Large intestine (tissue), 3 donors: ENCODE measurements around the gene RNF167. TPM values are rescaled to one million over a fixed set of nuclear protein-coding genes. Genes with fewer than 3 reads are reported as not detected.

Experiments
- DNase-seq, 2 donors: peaks; one replicate each; pipeline versions ENCODE4 v3.0.0 to v3.0.0-alpha.2; 2013
- H3K27ac ChIP-seq: one replicate; pipeline ENCODE4 v1.5.1; 2013; ENCODE audit warnings: low read length
- H3K27me3 ChIP-seq: 2 replicates; pipeline ENCODE4 v1.6.1; 2013; ENCODE audit warnings: low read length; ENCODE audit not compliant: control insufficient read depth, insufficient read depth
- H3K36me3 ChIP-seq: 2 replicates; pipeline ENCODE4 v1.6.1; 2013; ENCODE audit warnings: low read length; ENCODE audit not compliant: control insufficient read depth, insufficient read depth
- H3K4me1 ChIP-seq: one replicate; pipeline ENCODE4 v1.6.1; 2013; ENCODE audit warnings: low read length; ENCODE audit not compliant: control insufficient read depth, insufficient read depth
- H3K4me3 ChIP-seq: one replicate; pipeline ENCODE4 v1.5.1; 2013; ENCODE audit warnings: low read length
- H3K9me3 ChIP-seq: one replicate; pipeline ENCODE4 v1.6.1; 2013; ENCODE audit warnings: mild to moderate bottlenecking, low read depth, low read length, moderate library complexity; ENCODE audit not compliant: control insufficient read depth
- WGBS: methylation state at CpG from one replicate; pipeline ENCODE4 v1.1.5; 2013; ENCODE audit warnings: low lambda C conversion rate; ENCODE audit not compliant: insufficient coverage; 5-methylcytosine and 5-hydroxymethylcytosine counted together
- polyA plus RNA-seq: library from polyadenylated mRNA; unstranded; fragments of 120-200 nt; gene quantifications from one replicate; pipeline ENCODE4 v1.2.1, GENCODE V29; 2013

Gene RNF167
- polyA plus RNA-seq, 1 donor, result 117 TPM

DNA sequence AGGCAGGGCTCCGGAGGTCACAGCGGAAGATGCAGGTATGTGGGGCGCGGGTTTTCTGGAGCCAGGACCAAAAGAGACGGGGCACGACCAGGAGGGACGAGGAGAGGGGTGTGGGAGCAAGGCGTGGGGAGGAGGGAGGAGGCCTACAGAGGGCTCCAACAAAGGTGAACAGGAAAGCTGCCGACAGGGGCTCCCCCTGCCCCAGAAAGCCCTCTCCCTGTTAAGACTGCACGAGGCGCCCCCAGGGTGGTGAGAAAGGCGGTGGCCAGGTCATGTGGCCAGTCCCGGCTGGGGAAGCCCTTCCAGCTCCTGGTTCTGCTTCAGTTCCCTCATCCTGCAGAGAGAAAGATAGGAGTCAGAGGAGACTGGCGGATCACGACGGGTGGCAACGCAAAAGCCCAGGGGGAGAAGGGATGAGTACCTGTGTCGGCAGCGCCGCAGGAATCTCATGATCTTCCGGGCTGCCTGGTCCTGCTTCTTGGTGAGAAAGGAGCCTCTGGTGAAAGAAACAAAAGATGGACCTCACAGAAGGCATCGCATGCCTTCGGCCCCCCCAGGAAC, 28.5 kb downstream of the RNF167 start:
- peak in 1 of 2 donors; percentile 58 for DNase-seq
- Histone ChIP-seq H3K4me3 (peak overlapping the region; percentile 83), H3K27ac (peak overlapping the region; percentile 95), H3K4me1 (peaks cover 33% of the 10 kb centered on the region), H3K9me3 (no peaks in the 10 kb centered on the region), H3K27me3 (no peaks in the 10 kb centered on the region), H3K36me3 (peaks cover 43% of the 10 kb centered on the region)
- WGBS, result no CpG with 5 or more reads among the region's 23 CpGs

DNA sequence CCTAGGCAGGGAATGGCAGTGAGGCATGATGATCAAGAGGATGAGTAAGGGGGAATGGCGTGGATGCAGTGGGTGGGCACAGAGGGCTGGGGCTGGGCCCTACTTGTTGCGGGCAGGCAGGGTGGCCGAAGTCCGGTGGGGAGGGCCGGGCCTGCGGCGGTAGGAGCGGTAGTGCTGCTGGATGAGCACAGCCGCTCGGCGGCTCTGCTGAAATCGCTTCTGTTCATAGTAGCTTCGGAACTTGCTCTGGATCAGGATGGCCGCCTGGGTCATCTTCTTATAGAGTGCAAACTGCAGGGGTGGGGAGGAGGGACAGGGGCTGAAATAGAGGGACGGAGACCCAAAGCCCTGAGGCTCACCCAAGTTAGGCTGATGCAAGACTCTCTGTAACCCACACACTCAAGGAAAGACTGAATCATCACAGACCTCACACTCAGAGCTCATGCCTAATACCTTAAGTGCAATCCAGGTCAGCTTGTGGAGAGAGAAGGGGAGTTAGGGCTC, 29.0 kb downstream of the RNF167 start:
- Histone ChIP-seq H3K9me3 (no peaks in the 10 kb centered on the region), H3K27me3 (no peaks in the 10 kb centered on the region), H3K36me3 (peaks cover 48% of the 10 kb centered on the region), H3K27ac (peak overlapping the region; percentile 95), H3K4me1 (peaks cover 33% of the 10 kb centered on the region), H3K4me3 (peak overlapping the region; percentile 83)
- peak in 1 of 2 donors; percentile 60 for DNase-seq
- WGBS, result no CpG with 5 or more reads among the region's 15 CpGs

DNA sequence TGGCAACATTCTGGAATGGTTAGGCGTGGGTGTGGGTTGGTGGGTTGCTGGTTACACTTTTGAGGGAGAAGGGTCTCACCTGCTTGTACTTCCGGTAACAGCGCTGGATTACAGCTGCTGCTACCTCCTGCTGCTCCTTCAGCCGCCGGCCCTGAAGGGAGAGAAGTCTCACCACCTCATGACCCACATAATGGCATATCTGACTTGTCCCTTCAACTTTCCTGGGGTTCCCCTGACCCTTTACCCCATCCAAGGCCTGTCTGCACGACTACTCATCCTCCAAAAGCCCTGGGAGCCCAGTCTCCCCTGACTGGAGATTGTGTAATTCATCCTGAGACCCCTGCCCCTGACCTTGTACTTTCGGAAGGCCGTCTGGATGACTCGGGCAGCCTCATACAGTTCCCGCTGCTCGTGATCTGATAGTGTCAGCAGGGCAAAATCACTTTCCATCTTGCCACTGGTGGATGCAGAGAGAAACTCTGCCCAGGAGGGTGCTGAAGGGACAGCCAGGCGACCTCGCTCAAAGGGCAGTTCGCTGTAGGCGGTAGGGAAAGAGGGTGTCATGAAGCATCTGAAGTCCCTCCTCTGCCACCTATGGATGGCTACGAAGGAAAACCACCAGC, 29.6 kb downstream of the RNF167 start:
- Histone ChIP-seq H3K4me1 (peaks cover 33% of the 10 kb centered on the region), H3K27ac (peak overlapping the region; percentile 95), H3K36me3 (peaks cover 54% of the 10 kb centered on the region), H3K4me3 (peak overlapping the region; percentile 83), H3K27me3 (no peaks in the 10 kb centered on the region), H3K9me3 (no peaks in the 10 kb centered on the region)
- no CpG with 5 or more reads among the region's 16 CpGs for WGBS
- DNase-seq, result peak in 1 of 2 donors; percentile 52

DNA sequence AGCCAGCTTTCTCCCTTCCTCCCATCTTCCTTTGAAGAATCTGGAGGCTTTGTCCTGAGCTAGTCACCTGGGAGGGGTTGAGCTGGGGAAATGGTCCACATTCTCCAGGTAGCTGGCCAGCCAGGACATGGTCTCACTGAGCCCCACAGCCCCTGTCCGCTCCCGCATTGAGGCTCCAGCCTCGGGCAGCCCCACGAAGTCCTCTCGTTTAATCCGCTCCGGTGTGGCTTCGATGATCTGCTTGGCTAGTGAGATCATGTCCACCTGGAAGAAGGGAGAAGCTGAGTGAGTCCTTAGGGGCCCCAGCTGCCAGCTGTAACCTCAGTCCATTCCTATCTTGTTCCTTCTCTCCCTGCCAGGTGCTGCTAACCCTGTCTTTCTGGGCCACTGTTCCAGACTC, 30.2 kb downstream of the RNF167 start:
- H3K27me3 ChIP-seq, result no peaks in the 10 kb centered on the region
- DNase-seq, result no peak
- H3K4me1 ChIP-seq, result peaks cover 32% of the 10 kb centered on the region
- H3K36me3 ChIP-seq, result peaks cover 59% of the 10 kb centered on the region
- no peak overlapping the region for H3K27ac ChIP-seq
- WGBS, result no CpG with 5 or more reads among the region's 8 CpGs
- no peak overlapping the region for H3K4me3 ChIP-seq
- no peaks in the 10 kb centered on the region for H3K9me3 ChIP-seq

DNA sequence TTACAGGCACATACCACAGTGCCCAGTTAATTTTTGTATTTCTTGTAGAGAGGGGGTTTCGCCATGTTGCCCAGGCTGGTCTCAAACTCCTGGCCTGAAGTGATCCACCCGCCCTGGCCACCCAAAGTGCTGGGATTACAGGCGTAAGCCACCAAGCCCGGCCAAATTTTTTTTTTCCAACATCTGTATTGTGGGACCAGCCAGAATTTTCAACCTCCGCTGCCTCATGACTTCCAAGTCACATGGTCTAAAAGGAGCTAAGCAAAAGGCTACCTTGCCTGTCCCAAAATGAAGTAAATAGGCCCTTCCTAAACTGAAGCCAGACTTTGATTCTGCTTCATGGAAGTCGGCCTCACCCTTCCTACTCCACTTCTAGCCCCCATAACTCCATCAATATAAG, 31.8 kb downstream of the RNF167 start:
- DNase-seq, result no peak
- no peaks in the 10 kb centered on the region for H3K9me3 ChIP-seq
- H3K27ac ChIP-seq, result no peak overlapping the region
- H3K4me3 ChIP-seq, result no peak overlapping the region
- H3K36me3 ChIP-seq, result peaks cover 65% of the 10 kb centered on the region
- peaks cover 21% of the 10 kb centered on the region for H3K4me1 ChIP-seq
- H3K27me3 ChIP-seq, result no peaks in the 10 kb centered on the region
- no CpG with 5 or more reads among the region's 6 CpGs for WGBS

DNA sequence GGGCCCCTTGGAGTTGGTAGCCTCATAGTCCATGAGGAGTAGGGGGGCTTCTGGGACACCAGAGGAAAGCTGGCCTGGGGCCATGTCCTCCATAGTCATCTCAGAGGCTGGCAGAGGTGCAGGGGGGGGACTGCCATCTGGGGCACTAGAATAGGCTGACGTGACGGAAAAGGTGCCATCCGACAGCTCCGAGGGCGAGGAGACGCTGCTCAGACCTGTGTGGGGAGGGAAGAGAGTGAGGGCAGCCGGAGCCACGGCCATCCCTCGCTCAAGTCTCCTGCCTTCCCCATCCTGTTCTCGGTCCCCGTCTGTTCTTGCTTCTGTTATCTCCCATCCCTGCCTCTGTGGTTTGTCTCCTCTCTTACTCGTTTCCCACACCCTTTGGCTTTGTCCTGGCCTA, 32.3 kb downstream of the RNF167 start:
- Histone ChIP-seq H3K27me3 (no peaks in the 10 kb centered on the region), H3K9me3 (no peaks in the 10 kb centered on the region), H3K36me3 (peaks cover 70% of the 10 kb centered on the region), H3K4me1 (peaks cover 21% of the 10 kb centered on the region), H3K27ac (no peak overlapping the region), H3K4me3 (no peak overlapping the region)
- DNase-seq, result no peak
- no CpG with 5 or more reads among the region's 12 CpGs for WGBS

DNA sequence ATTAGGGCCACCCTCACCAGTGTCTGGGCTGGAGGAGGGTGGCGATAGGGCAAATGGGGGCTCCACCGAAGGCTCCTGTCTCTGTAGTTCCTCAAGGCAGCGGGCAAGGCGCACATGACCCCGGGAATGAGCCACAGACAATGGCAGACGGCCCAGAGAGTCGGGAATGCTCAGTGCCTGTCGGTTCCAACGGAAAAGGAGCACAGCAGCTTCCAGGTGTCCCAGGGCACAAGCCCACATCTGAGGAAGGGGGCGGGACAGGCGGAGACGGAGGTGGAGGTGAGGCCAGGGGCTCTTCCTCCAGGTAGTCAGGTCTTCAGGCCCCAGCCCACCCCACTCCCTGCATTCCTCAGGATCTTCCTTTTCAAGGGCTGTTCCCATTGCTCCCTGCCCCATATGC, 32.7 kb downstream of the RNF167 start:
- DNase-seq, result no peak
- no peaks in the 10 kb centered on the region for H3K9me3 ChIP-seq
- peaks cover 21% of the 10 kb centered on the region for H3K4me1 ChIP-seq
- H3K27ac ChIP-seq, result no peak overlapping the region
- H3K4me3 ChIP-seq, result no peak overlapping the region
- peaks cover 74% of the 10 kb centered on the region for H3K36me3 ChIP-seq
- no peaks in the 10 kb centered on the region for H3K27me3 ChIP-seq
- no CpG with 5 or more reads among the region's 12 CpGs for WGBS

DNA sequence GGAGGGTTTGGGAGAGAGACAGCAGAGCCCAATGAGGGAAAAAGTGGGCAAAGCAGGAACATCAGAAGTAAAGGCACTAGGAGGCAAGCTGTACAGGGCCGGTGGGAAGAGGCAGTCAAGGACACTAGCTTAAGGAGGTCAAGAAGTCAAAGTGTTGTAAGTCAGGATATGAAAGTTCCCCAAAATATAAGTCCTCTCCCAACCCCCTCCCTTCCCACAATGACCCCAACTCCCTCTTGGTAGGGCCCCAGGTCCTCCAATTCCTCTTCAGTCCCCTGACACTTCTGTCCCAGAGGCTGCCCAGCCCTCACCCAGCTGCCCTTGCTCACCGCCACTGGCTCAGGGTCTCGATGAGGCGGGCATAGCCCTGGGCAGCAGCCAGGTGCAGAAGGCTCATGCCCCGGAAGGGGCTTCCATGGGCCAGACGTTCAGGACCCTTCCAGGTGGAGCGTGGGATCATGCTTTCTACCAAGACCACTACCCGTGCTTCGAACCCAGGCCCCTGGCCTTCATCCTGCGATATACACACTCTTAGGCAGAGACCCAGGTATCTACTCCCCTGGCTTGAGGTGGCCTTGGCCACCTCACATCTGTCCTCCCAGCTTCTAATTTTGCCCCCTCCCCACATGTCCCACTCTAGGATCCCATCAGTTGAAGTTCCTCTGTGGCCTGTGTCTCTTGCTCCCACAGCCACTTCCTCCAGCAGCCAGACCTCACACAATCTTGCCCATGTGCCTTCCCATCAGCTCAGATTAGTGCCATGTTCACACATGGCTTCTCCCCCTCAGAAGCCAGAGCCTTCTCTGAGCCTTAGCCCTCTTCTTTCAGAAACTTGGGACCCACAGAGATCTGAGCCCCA, 33.4 kb downstream of the RNF167 start:
- Histone ChIP-seq H3K4me3 (no peak overlapping the region), H3K4me1 (peaks cover 18% of the 10 kb centered on the region), H3K36me3 (peaks cover 82% of the 10 kb centered on the region), H3K27ac (no peak overlapping the region), H3K27me3 (no peaks in the 10 kb centered on the region), H3K9me3 (no peaks in the 10 kb centered on the region)
- no CpG with 5 or more reads among the region's 10 CpGs for WGBS
- no peak for DNase-seq

DNA sequence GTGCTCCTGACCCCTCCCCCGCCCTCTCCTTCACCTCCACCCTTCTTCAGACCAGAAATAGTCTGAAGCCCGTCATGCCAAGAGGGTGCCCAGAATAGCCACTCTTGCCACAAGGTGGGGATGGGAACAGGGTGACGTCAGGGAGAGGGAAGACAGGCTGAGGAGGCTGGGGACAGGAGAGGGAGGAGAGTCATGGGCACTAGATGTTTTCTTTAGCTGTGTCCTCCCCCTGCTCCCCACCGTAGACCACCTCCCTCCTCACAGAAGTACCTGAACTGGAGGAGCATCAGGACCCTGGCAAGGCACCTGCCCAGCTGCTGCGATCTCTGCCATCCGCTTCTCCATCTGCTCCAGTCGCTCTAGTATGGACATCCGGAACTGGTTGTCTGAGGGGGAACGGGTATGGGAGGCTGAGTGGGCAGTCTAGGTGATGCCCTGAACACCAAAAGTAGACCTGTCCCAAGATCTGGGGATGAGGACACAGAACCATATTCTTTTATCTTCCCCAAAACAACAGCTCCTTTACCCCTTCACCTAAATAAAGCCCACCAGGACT, 34.1 kb downstream of the RNF167 start:
- Histone ChIP-seq H3K9me3 (no peaks in the 10 kb centered on the region), H3K4me1 (peaks cover 11% of the 10 kb centered on the region), H3K27me3 (no peaks in the 10 kb centered on the region), H3K4me3 (no peak overlapping the region), H3K36me3 (peaks cover 84% of the 10 kb centered on the region), H3K27ac (no peak overlapping the region)
- no peak for DNase-seq
- WGBS, result no CpG with 5 or more reads among the region's 9 CpGs

DNA sequence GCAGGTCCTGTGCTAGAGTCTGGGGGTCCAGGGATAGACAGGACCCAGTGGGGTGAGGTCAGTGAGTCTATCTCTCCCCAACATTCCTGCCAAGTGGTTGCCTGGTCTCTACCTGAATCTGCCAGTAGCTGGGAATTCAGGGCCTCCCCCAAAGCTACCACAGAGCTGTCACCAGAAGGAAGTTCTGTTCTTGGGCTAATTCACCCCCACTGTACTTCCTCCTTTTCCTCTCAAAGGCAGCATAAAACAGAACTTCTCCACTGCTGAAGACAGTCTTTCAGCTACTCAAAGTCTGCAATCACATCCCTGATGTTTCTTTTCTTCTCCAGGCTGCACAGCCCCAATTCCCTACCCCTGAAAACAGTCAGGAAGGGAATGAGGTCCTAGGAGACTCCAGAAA, 38.7 kb downstream of the RNF167 start:
- Histone ChIP-seq H3K4me1 (no peaks in the 10 kb centered on the region), H3K27ac (no peak overlapping the region), H3K4me3 (no peak overlapping the region), H3K9me3 (no peaks in the 10 kb centered on the region), H3K27me3 (no peaks in the 10 kb centered on the region), H3K36me3 (peaks cover 70% of the 10 kb centered on the region)
- DNase-seq, result no peak
